Measurements from ENCODE around the gene ABCA9. TPM values are rescaled to one million over a fixed set of nuclear protein-coding genes. Genes with fewer than 3 reads are reported as not detected.

ABCA9 gene
- total and polyA plus RNA-seq, 9 of the 15 experiments (the other 6 are each of a cell fraction or from before 2014, with no cell fraction given) = 0.04 TPM; not detected in 8

GRCh38 chr17:68955181-68955841, 105.4 kb downstream of the ABCA9 start, which contains the start of gene ABCA8 (continued):
- TF ChIP-seq ETV1 (tag; conservative IDR thresholded peaks at IDR 0.05; ENCODE audit: low read depth) = no peak
- TF ChIP-seq CREM (IDR thresholded peaks at IDR 0.05; ENCODE audit: low read depth) = peak; percentile 98
- no peak for TF ChIP-seq ZFX (CRISPR knock-in tag; IDR thresholded peaks at IDR 0.05)
- peak; percentile 56; the same call in 1 of the 2 replicates for TF ChIP-seq KHSRP (IDR thresholded peaks at IDR 0.05)
- no peak for TF ChIP-seq ZNF175 (CRISPR knock-in tag; IDR thresholded peaks at IDR 0.05; ENCODE audit: low read depth)
- TF ChIP-seq POLR2A (conservative IDR thresholded peaks at IDR 0.05) = peak; percentile 65
- peak; percentile 58; the same call in 1 of the 2 replicates for TF ChIP-seq POLR2H (tag; IDR thresholded peaks at IDR 0.05; ENCODE audit: low read depth)
- TF ChIP-seq PML (IDR thresholded peaks at IDR 0.05; ENCODE audit: low read length) = peak; percentile 37; the same call in 1 of the 2 replicates
- peak; percentile 57 for TF ChIP-seq POLR2B (IDR thresholded peaks at IDR 0.05; ENCODE audit: low read depth, partially characterized antibody)
- no peak for TF ChIP-seq PCBP1 (IDR thresholded peaks at IDR 0.05; ENCODE audit: low read depth, low read length, poor library complexity, severe bottlenecking)
- peak; percentile 95 for TF ChIP-seq CREB1 (IDR thresholded peaks at IDR 0.05)
- peak; percentile 68; the same call in 1 of the 2 replicates for TF ChIP-seq CREB1 (CRISPR knock-in tag; IDR thresholded peaks at IDR 0.05)
- peak; percentile 43 for TF ChIP-seq HCFC1 (IDR thresholded peaks at IDR 0.05; ENCODE audit: low read depth, low read length)
- peak; percentile 41 for TF ChIP-seq TBP (optimal IDR thresholded peaks at IDR 0.05; ENCODE audit: low read depth, low read length)
- peak; percentile 48; the same call in 1 of the 2 replicates for TF ChIP-seq MYBL2 (IDR thresholded peaks at IDR 0.05; ENCODE audit: low read depth)
- TF ChIP-seq MYBL2 (CRISPR knock-in tag; IDR thresholded peaks at IDR 0.05; ENCODE audit: borderline replicate concordance) = no peak
- no peak for TF ChIP-seq ZNF740 (CRISPR knock-in tag; IDR thresholded peaks at IDR 0.05)
- no peak for TF ChIP-seq ZNF740 (tag; IDR thresholded peaks at IDR 0.05)
- TF ChIP-seq PHF8 (IDR thresholded peaks at IDR 0.05; ENCODE audit: borderline replicate concordance, low read length) = peak; percentile 29; the same call in 1 of the 2 replicates
- TF ChIP-seq E2F4 (CRISPR knock-in tag; IDR thresholded peaks at IDR 0.05; ENCODE audit: low read depth) = no peak
- TF ChIP-seq FOXM1 (IDR thresholded peaks at IDR 0.05; ENCODE audit: low read depth) = peak; percentile 23; the same call in 1 of the 2 replicates
- no peak for TF ChIP-seq FOXM1 (CRISPR knock-in tag; IDR thresholded peaks at IDR 0.05; ENCODE audit: low read depth)
- TF ChIP-seq BDP1 (IDR thresholded peaks at IDR 0.05; ENCODE audit: insufficient read depth, insufficient read length) = no peak
- TF ChIP-seq CSDE1 (IDR thresholded peaks at IDR 0.05) = peak in 1 of 2 experiments; percentile 67; a peak in 1 of 4 replicates
- TF ChIP-seq POLR2AphosphoS5 (IDR thresholded peaks at IDR 0.05; ENCODE audit: control insufficient read depth, insufficient read depth, low read depth, low read length) = peak; percentile 43; the same call in 1 of the 2 replicates
- TF ChIP-seq PKNOX1 (IDR thresholded peaks at IDR 0.05) = peak; percentile 58
- peak in 1 of 2 experiments; percentile 82; a peak in 2 of 4 replicates for TF ChIP-seq TBL1XR1 (IDR thresholded peaks at IDR 0.05; ENCODE audit: low read length in 2 of 2)
